IMR-90 (cell line): ENCODE data around the gene KLF2. TPM values are rescaled to one million over a fixed set of nuclear protein-coding genes. Genes with fewer than 3 reads are reported as not detected.

Source experiments
- ATAC-seq: fragments of 200-7000 bp; cut with Tn5 transposase; 2 replicates; pipeline ENCODE4 v1.9.1; 2020; ENCODE audit warnings: low read depth, mild to moderate bottlenecking, moderate library complexity
- BruUV-seq: library from RNA; stranded (reverse); fragments of 400-500 nt; replicated peaks from 2 replicates; lab custom pipeline; 2021; lab: Mats Ljungman, UMichigan
- CTCF ChIA-PET: fragments of 300-600 bp; formaldehyde crosslinking; extraction: SDS; loops from one replicate; lab custom pipeline; 2021; ENCODE audit warnings: antibody characterized with exemption; lab: Yijun Ruan, JAX
- POLR2A ChIA-PET: fragments of 300-600 bp; sonication (Branson Sonifier 250); formaldehyde crosslinking; loops from one replicate; lab custom pipeline; 2022; ENCODE audit warnings: antibody characterized with exemption; ENCODE audit not compliant: unreplicated experiment; lab: Charles Lee
- DNase-seq: peaks from one replicate; pipeline ENCODE4 v3.0.0; 2013
- H2AFZ ChIP-seq: replicated peaks from 2 replicates; pipeline ENCODE3; 2013; ENCODE audit warnings: low read length, mild to moderate bottlenecking; ENCODE audit not compliant: poor library complexity
- H2AK5ac ChIP-seq: 2 replicates; pipeline ENCODE4 v1.6.1; 2013; ENCODE audit warnings: low read depth, low read length, inconsistent platforms
- H2AK9ac ChIP-seq: replicated peaks from 2 replicates; pipeline ENCODE3; 2013; ENCODE audit warnings: mild to moderate bottlenecking, low read depth, low read length, moderate library complexity; ENCODE audit not compliant: poor library complexity
- H2BK120ac ChIP-seq: 2 replicates; pipeline ENCODE4 v1.6.1; 2013; ENCODE audit warnings: low read depth, low read length, inconsistent platforms
- H2BK15ac ChIP-seq: 3 replicates; pipeline ENCODE4 v1.6.1; 2013; ENCODE audit warnings: low read depth, low read length, inconsistent platforms
- H2BK20ac ChIP-seq: 2 replicates; pipeline ENCODE4 v1.6.1; 2013; ENCODE audit warnings: low read depth, mild to moderate bottlenecking, inconsistent platforms, low read length, moderate library complexity
- H2BK5ac ChIP-seq: 2 replicates; pipeline ENCODE4 v1.6.1; 2013; ENCODE audit warnings: mild to moderate bottlenecking, low read depth, low read length, inconsistent platforms; ENCODE audit not compliant: poor library complexity, severe bottlenecking
- H3K14ac ChIP-seq: replicated peaks from 2 replicates; pipeline ENCODE4 v1.6.1; 2013; ENCODE audit warnings: low read depth, low read length, inconsistent platforms
- H3K18ac ChIP-seq: 2 replicates; pipeline ENCODE4 v1.6.1; 2013; ENCODE audit warnings: low read depth, low read length, control low read depth
- H3K23ac ChIP-seq: 2 replicates; pipeline ENCODE4 v1.6.1; 2013; ENCODE audit warnings: low read depth, low read length, inconsistent platforms
- H3K27ac ChIP-seq: 2 replicates; pipeline ENCODE4 v1.5.1; 2013; ENCODE audit warnings: mild to moderate bottlenecking, control low read depth, low read length; ENCODE audit not compliant: insufficient read depth
- H3K27me3 ChIP-seq: 2 replicates; pipeline ENCODE4 v1.6.1; 2013; ENCODE audit warnings: low read length; ENCODE audit not compliant: control insufficient read depth, insufficient read depth
- H3K36me3 ChIP-seq: 2 replicates; pipeline ENCODE4 v1.6.1; 2013; ENCODE audit warnings: low read length, mixed read lengths; ENCODE audit not compliant: control insufficient read depth, insufficient read depth
- H3K4ac ChIP-seq: 2 replicates; pipeline ENCODE4 v1.6.1; 2013; ENCODE audit warnings: low read depth, low read length, inconsistent platforms
- H3K4me1 ChIP-seq: 2 replicates; pipeline ENCODE4 v1.6.1; 2013; ENCODE audit warnings: low read length, mixed read lengths; ENCODE audit not compliant: control insufficient read depth, insufficient read depth
- H3K4me2 ChIP-seq: 2 replicates; pipeline ENCODE4 v1.6.1; 2013; ENCODE audit warnings: low read depth, mild to moderate bottlenecking, control low read depth, low read length, moderate library complexity
- H3K4me3 ChIP-seq: 2 replicates; pipeline ENCODE4 v1.5.1; 2013; ENCODE audit warnings: low read depth, mild to moderate bottlenecking, control low read depth, low read length, moderate library complexity; ENCODE audit not compliant: insufficient read depth
- H3K56ac ChIP-seq: 2 replicates; pipeline ENCODE4 v1.6.1; 2013; ENCODE audit warnings: low read length, inconsistent platforms; ENCODE audit not compliant: insufficient read depth; ENCODE audit errors: extremely low read depth
- H3K79me1 ChIP-seq, 2 experiments: 2 replicates each; pipeline ENCODE4 v1.6.1; 2013; ENCODE audit warnings: low read length in 2 of 2, inconsistent platforms in 1 of 2, low read depth in 1 of 2
- H3K9ac ChIP-seq: 2 replicates; pipeline ENCODE4 v1.6.1; 2013; ENCODE audit warnings: low read depth, low read length, control low read depth
- H3K9me1 ChIP-seq: 2 replicates; pipeline ENCODE4 v1.6.1; 2013; ENCODE audit warnings: low read length, inconsistent platforms; ENCODE audit not compliant: insufficient read depth
- H3K9me3 ChIP-seq: 2 replicates; pipeline ENCODE4 v1.6.1; 2013; ENCODE audit warnings: low read length; ENCODE audit not compliant: control insufficient read depth, insufficient read depth
- H4K20me1 ChIP-seq: 2 replicates; pipeline ENCODE4 v1.6.1; 2013; ENCODE audit warnings: low read length, inconsistent platforms; ENCODE audit not compliant: insufficient read depth
- H4K5ac ChIP-seq: 2 replicates; pipeline ENCODE4 v1.6.1; 2013; ENCODE audit warnings: mild to moderate bottlenecking, low read depth, low read length, control low read depth
- H4K8ac ChIP-seq, 2 experiments: 2 replicates each; pipeline ENCODE4 v1.6.1; 2013; ENCODE audit warnings: low read depth in 2 of 2, low read length in 2 of 2, control low read depth in 1 of 2, inconsistent platforms in 1 of 2
- H4K91ac ChIP-seq: 2 replicates; pipeline ENCODE4 v1.6.1; 2013; ENCODE audit warnings: low read depth, low read length, inconsistent platforms; ENCODE audit not compliant: insufficient read depth
- BHLHE40 ChIP-seq: fragments of 150-350 bp; IDR thresholded peaks from 2 replicates; pipeline ENCODE4 v1.6.1; 2016; ENCODE audit warnings: mild to moderate bottlenecking, low read depth, low read length
- CEBPB ChIP-seq: IDR thresholded peaks from 2 replicates; pipeline ENCODE4 v1.6.1; 2012; ENCODE audit warnings: low read depth, low read length, improper control_type of control experiment
- CHD1 ChIP-seq: IDR thresholded peaks from 2 replicates; pipeline ENCODE4 v1.6.1; 2012; ENCODE audit warnings: low read depth, low read length, improper control_type of control experiment
- MAFK ChIP-seq: IDR thresholded peaks from 2 replicates; pipeline ENCODE4 v1.6.1; 2012; ENCODE audit warnings: low read depth, low read length, improper control_type of control experiment
- MAZ ChIP-seq: IDR thresholded peaks from 2 replicates; pipeline ENCODE4 v1.6.1; 2012; ENCODE audit warnings: low read depth, mild to moderate bottlenecking, low read length, improper control_type of control experiment, moderate library complexity, borderline replicate concordance
- MXI1 ChIP-seq: IDR thresholded peaks from 2 replicates; pipeline ENCODE4 v1.6.1; 2012; ENCODE audit warnings: low read depth, mild to moderate bottlenecking, low read length, moderate library complexity, borderline replicate concordance
- NFE2L2 ChIP-seq: fragments of 150-350 bp; IDR thresholded peaks from 2 replicates; pipeline ENCODE4 v1.6.1; 2016; ENCODE audit warnings: low read depth, mild to moderate bottlenecking, low read length
- POLR2A ChIP-seq: IDR thresholded peaks from 2 replicates; pipeline ENCODE4 v1.6.1; 2012; ENCODE audit warnings: mild to moderate bottlenecking, low read depth, low read length
- RAD21 ChIP-seq: IDR thresholded peaks from 2 replicates; pipeline ENCODE4 v1.6.1; 2012; ENCODE audit warnings: low read length, improper control_type of control experiment
- RFX5 ChIP-seq: IDR thresholded peaks from 2 replicates; pipeline ENCODE4 v1.8.0; 2012; ENCODE audit warnings: low read depth, mild to moderate bottlenecking, low read length, moderate library complexity
- SMC3 ChIP-seq: fragments of 150-350 bp; IDR thresholded peaks from 2 replicates; pipeline ENCODE4 v1.6.1; 2016; ENCODE audit warnings: low read depth, mild to moderate bottlenecking, antibody characterized with exemption, low read length, moderate library complexity
- USF2 ChIP-seq: fragments of 150-350 bp; IDR thresholded peaks from 2 replicates; pipeline ENCODE4 v1.6.1; 2017; ENCODE audit warnings: mild to moderate bottlenecking, antibody characterized with exemption, low read length, low read depth
- WGBS, 2 experiments: methylation state at CpG; one replicate each; pipeline versions ENCODE4 v1.1.5 to v1.1.7; 2013; ENCODE audit warnings: missing lambda C conversion rate in 2 of 2; ENCODE audit not compliant: insufficient read length in 1 of 2; ENCODE audit errors: extremely low coverage in 2 of 2; 5-methylcytosine and 5-hydroxymethylcytosine counted together
- dilution Hi-C: fragments of 300-500 bp; cut with HindIII; formaldehyde crosslinking; loops from one replicate; pipeline ENCODE4 v1.14.3; 2018; ENCODE audit warnings: low sequenced_read_pairs; ENCODE audit not compliant: unreplicated experiment
- in situ Hi-C: fragments of 300-500 bp; cut with MboI; formaldehyde crosslinking; loops from 3 replicates; pipeline ENCODE4 v1.14.3; 2019; ENCODE audit warnings: low sequenced_read_pairs, inconsistent platforms, mixed read lengths
- intact Hi-C: fragments of 100-400 bp; cut with micrococcal nuclease; formaldehyde crosslinking; loops from 2 replicates; pipeline ENCODE4 v1.10.0; 2022
- polyA plus RNA-seq, 3 experiments: library from polyadenylated mRNA; depleted of rRNA; stranded (reverse); fragments of >200 nt; gene quantifications; 2 replicates each; pipeline ENCODE4 v1.2.3, GENCODE V29; 2012; ENCODE audit warnings: low replicate concordance in 1 of 3
- total RNA-seq: library from RNA; depleted of rRNA; stranded (reverse); fragments of >200 nt; gene quantifications from 2 replicates; pipeline ENCODE4 v1.2.3, GENCODE V29; 2012
- TF ChIP-seq, protein P1 (sequence below): fragments of 150-350 bp; IDR thresholded peaks from 2 replicates; pipeline ENCODE4 v1.6.1; 2016; ENCODE audit warnings: low read depth, mild to moderate bottlenecking, low read length, moderate library complexity, borderline replicate concordance
- TF ChIP-seq, protein P2 (sequence below): conservative IDR thresholded peaks from 2 replicates; pipeline ENCODE4 v1.5.1; 2012; ENCODE audit warnings: mild to moderate bottlenecking, low read depth, low read length, improper control_type of control experiment

Gene KLF2
- total and polyA plus RNA-seq, 2 of the 4 experiments (the other 2 are of a cell fraction) = 1.1 to 34.4 TPM

GRCh38 chr19:16320987-16321386, 3.6 kb upstream of the KLF2 start:
- Histone ChIP-seq H3K56ac (no peak overlapping the region), H4K5ac (no peak overlapping the region), H3K27me3 (no peaks in the 10 kb centered on the region), H3K9ac (no peak overlapping the region), H2BK20ac (no peak overlapping the region), H4K20me1 (peaks cover 14% of the 10 kb centered on the region), H3K4me1 (peaks cover 8% of the 10 kb centered on the region), H4K8ac (no peak overlapping the region), H3K36me3 (no peaks in the 10 kb centered on the region), H2AFZ (no peak overlapping the region), H2AK5ac (peak overlapping the region; percentile 51; the same call in 1 of the 2 replicates), H3K23ac (no peak overlapping the region), H3K4me2 (no peak overlapping the region), H3K14ac (no peak overlapping the region), H3K9me1 (peaks cover under 1% of the 10 kb centered on the region), H2AK9ac (no peak overlapping the region), H3K4ac (no peak overlapping the region), H3K79me1 (peaks cover 0 to 12% of the 10 kb centered on the region in 2 experiments; a peak in 2 of 4 replicates), H2BK120ac (no peak overlapping the region), H2BK5ac (no peak overlapping the region), H4K91ac (no peak overlapping the region), H3K18ac (no peak overlapping the region), H3K4me3 (no peak overlapping the region), H3K27ac (no peak overlapping the region), H3K9me3 (no peaks in the 10 kb centered on the region), H2BK15ac (no peak overlapping the region)
- ChIA-PET POLR2A (no interaction called here), CTCF (no interaction called here)
- 60% methylated on average over 1 of the region's 3 CpGs; no CpG with 5 or more reads in 1 of the 2 experiments for WGBS, 2 experiments
- no peak for TF ChIP-seq MAFK
- TF ChIP-seq NFE2L2 = no peak
- no peak for TF ChIP-seq MAZ
- no peak for TF ChIP-seq RAD21
- no peak for TF ChIP-seq CEBPB
- no peak for TF ChIP-seq POLR2A
- TF ChIP-seq RFX5 = no peak
- no peak for TF ChIP-seq MXI1
- TF ChIP-seq, protein P1, sequence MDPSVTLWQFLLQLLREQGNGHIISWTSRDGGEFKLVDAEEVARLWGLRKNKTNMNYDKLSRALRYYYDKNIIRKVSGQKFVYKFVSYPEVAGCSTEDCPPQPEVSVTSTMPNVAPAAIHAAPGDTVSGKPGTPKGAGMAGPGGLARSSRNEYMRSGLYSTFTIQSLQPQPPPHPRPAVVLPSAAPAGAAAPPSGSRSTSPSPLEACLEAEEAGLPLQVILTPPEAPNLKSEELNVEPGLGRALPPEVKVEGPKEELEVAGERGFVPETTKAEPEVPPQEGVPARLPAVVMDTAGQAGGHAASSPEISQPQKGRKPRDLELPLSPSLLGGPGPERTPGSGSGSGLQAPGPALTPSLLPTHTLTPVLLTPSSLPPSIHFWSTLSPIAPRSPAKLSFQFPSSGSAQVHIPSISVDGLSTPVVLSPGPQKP = no peak
- TF ChIP-seq SMC3 = no peak
- TF ChIP-seq, protein P2, sequence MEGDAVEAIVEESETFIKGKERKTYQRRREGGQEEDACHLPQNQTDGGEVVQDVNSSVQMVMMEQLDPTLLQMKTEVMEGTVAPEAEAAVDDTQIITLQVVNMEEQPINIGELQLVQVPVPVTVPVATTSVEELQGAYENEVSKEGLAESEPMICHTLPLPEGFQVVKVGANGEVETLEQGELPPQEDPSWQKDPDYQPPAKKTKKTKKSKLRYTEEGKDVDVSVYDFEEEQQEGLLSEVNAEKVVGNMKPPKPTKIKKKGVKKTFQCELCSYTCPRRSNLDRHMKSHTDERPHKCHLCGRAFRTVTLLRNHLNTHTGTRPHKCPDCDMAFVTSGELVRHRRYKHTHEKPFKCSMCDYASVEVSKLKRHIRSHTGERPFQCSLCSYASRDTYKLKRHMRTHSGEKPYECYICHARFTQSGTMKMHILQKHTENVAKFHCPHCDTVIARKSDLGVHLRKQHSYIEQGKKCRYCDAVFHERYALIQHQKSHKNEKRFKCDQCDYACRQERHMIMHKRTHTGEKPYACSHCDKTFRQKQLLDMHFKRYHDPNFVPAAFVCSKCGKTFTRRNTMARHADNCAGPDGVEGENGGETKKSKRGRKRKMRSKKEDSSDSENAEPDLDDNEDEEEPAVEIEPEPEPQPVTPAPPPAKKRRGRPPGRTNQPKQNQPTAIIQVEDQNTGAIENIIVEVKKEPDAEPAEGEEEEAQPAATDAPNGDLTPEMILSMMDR = no peak
- no peak for TF ChIP-seq CHD1
- no peak for TF ChIP-seq USF2
- TF ChIP-seq BHLHE40 = no peak
- in situ Hi-C loops = loop anchor here (5.0 kb wide), 1 partner anchor 74 kb away; no protein-coding TSS in a partner anchor
- DNase-seq (no peak), ATAC-seq (no peak)
- intact Hi-C loops = no loop called here
- dilution Hi-C loops = no loop called here
- BruUV-seq = no TSS peak
